Natural killer cell (primary cell): ENCODE data around the gene PDPN. TPM values are rescaled to one million over a fixed set of nuclear protein-coding genes. Genes with fewer than 3 reads are reported as not detected.

Experiments
- ATAC-seq, 3 donors: fragments of 150-1000 bp in 2 of 3; fragments of 200-7000 bp in 1 of 3; cut with Tn5 transposase; 1 replicate in 1 of 3; 2 replicates in 2 of 3; pipeline ENCODE4 v1.10.0; 2021; ENCODE audit warnings: mild to moderate bottlenecking in 2 of 3, moderate library complexity in 2 of 3
- DNase-seq, 2 donors: peaks; one replicate each; pipeline versions ENCODE4 v3.0.0 to v3.0.0-alpha.2; 2013 to 2021; ENCODE audit warnings: mixed read lengths in 1 of 2
- H3K27ac ChIP-seq: one replicate; pipeline ENCODE4 v1.5.1; 2013; ENCODE audit warnings: mild to moderate bottlenecking, low read length
- H3K27me3 ChIP-seq: one replicate; pipeline ENCODE4 v1.6.1; 2013; ENCODE audit warnings: low read length; ENCODE audit not compliant: control insufficient read depth, insufficient read depth
- H3K36me3 ChIP-seq: one replicate; pipeline ENCODE4 v1.6.1; 2013; ENCODE audit warnings: low read length; ENCODE audit not compliant: control insufficient read depth, insufficient read depth
- H3K4me1 ChIP-seq: one replicate; pipeline ENCODE4 v1.6.1; 2013; ENCODE audit warnings: low read length; ENCODE audit not compliant: control insufficient read depth, insufficient read depth
- H3K4me3 ChIP-seq: one replicate; pipeline ENCODE4 v1.5.1; 2013; ENCODE audit warnings: low read length
- H3K9me3 ChIP-seq: one replicate; pipeline ENCODE4 v1.6.1; 2013; ENCODE audit warnings: low read length; ENCODE audit not compliant: control insufficient read depth, insufficient read depth
- H3K27ac Mint-ChIP-seq, 2 donors: one replicate each; pipeline ENCODE4 v1.8.0; 2022; ENCODE audit warnings: mild to moderate bottlenecking in 2 of 2, mixed read lengths in 2 of 2, moderate library complexity in 1 of 2
- H3K27me3 Mint-ChIP-seq, 2 donors: one replicate each; pipeline ENCODE4 v1.8.0; 2022; ENCODE audit warnings: low read depth in 2 of 2, mixed read lengths in 2 of 2
- H3K36me3 Mint-ChIP-seq: one replicate; pipeline ENCODE4 v1.8.0; 2022; ENCODE audit warnings: mixed read lengths
- H3K4me1 Mint-ChIP-seq, 2 donors: one replicate each; pipeline ENCODE4 v1.8.0; 2022; ENCODE audit warnings: mixed read lengths in 2 of 2
- H3K4me3 Mint-ChIP-seq: one replicate; pipeline ENCODE4 v1.8.0; 2022; ENCODE audit warnings: mild to moderate bottlenecking, moderate library complexity, mixed read lengths
- H3K9me3 Mint-ChIP-seq, 2 donors: one replicate each; pipeline ENCODE4 v1.8.0; 2022; ENCODE audit warnings: mixed read lengths in 2 of 2
- WGBS: methylation state at CpG from one replicate; pipeline ENCODE4 v1.1.7; 2013; ENCODE audit warnings: missing lambda C conversion rate; ENCODE audit not compliant: insufficient coverage; 5-methylcytosine and 5-hydroxymethylcytosine counted together
- intact Hi-C: fragments of 100-400 bp; cut with micrococcal nuclease; formaldehyde crosslinking; loops from one replicate; pipeline ENCODE4 v1.14.2; 2022
- total RNA-seq, 4 donors: library from RNA; stranded (reverse); fragments of 120-200 nt in 1 of 4; gene quantifications; one replicate each; pipeline versions ENCODE4 v1.2.3 to v1.2.4, GENCODE V29; 2013 to 2022
- TF ChIP-seq, protein P1 (sequence below): fragments of 200-600 bp; IDR thresholded peaks from one replicate; pipeline ENCODE4 v1.8.0; 2022; ENCODE audit warnings: antibody characterized with exemption

PDPN gene
- total RNA-seq = not detected
- total RNA-seq (2013) = not detected

DNA sequence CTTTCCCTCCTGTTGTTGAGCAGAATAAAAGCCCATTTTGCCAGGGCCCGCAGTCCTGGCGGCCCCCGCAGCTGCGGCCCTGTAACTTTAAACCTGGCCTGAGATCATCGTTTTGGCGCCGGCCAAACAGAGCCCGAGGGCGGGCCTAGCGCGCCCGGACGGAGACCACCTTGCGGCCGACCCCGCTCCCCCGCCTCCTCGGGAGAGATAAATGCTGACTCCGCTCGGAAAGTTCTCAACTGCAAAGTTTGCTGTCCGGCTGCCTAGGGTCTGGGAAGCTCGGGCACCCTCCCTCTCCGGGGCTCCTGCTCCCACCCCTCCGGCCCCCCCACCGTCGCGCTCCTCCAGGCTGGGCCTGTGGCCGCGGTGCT, at the start of gene PDPN:
TSS of gene PDPN (plus strand) at position 238 of the 371 bp plus-strand sequence. CDS start 202 bp downstream, outside the sequence.
- intact Hi-C loops = no loop called here
- no peak within 1 kb of the TSS for H3K27ac ChIP-seq
- H3K27me3 ChIP-seq = peaks cover 15% of the 10 kb centered on the region
- Mint-ChIP-seq H3K9me3 (no peaks in the 10 kb centered on the region), H3K27ac (no peak within 1 kb of the TSS), H3K27me3 (peaks cover 50 to 55% of the 10 kb centered on the region in 2 donors), H3K4me1 (no peaks in the 10 kb centered on the region), H3K4me3 (no peak within 1 kb of the TSS), H3K36me3 (no peaks in the 10 kb centered on the region)
- TF ChIP-seq, protein P1, sequence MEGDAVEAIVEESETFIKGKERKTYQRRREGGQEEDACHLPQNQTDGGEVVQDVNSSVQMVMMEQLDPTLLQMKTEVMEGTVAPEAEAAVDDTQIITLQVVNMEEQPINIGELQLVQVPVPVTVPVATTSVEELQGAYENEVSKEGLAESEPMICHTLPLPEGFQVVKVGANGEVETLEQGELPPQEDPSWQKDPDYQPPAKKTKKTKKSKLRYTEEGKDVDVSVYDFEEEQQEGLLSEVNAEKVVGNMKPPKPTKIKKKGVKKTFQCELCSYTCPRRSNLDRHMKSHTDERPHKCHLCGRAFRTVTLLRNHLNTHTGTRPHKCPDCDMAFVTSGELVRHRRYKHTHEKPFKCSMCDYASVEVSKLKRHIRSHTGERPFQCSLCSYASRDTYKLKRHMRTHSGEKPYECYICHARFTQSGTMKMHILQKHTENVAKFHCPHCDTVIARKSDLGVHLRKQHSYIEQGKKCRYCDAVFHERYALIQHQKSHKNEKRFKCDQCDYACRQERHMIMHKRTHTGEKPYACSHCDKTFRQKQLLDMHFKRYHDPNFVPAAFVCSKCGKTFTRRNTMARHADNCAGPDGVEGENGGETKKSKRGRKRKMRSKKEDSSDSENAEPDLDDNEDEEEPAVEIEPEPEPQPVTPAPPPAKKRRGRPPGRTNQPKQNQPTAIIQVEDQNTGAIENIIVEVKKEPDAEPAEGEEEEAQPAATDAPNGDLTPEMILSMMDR = no peak
- DNase-seq (no peak), ATAC-seq (no peak)
- no peaks in the 10 kb centered on the region for H3K36me3 ChIP-seq
- no peaks in the 10 kb centered on the region for H3K4me1 ChIP-seq
- H3K4me3 ChIP-seq = no peak within 1 kb of the TSS
- 4% methylated on average over 29 of the region's 29 CpGs for WGBS
- H3K9me3 ChIP-seq = no peaks in the 10 kb centered on the region

DNA sequence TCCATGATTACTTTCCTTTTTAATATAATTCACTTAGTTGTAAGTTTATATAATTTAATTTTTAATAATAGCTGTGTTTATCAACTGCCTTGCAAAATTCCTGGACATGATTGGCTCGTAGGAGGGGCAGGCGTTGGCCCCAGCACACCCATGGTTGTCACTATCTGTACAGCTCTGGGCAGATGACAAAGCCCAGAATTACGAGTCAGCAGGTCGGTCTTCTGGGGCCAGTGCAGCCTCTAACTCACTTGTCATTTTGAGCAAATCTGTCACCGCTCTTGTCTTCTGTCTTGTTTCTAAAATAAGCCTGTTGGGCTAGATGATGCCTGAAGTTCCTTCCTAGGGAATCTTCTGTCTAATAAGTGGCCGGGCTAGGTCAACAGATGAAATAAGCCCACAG, 48.4 kb upstream of the PDPN start:
- ATAC-seq = no peak
- DNase-seq = no peak
- H3K4me1 ChIP-seq = no peaks in the 10 kb centered on the region
- TF ChIP-seq, protein P1 = no peak
- H3K4me1 Mint-ChIP-seq = no peaks in the 10 kb centered on the region
- WGBS = 91% methylated on average over 6 of the region's 6 CpGs
- H3K27me3 ChIP-seq = no peaks in the 10 kb centered on the region
- H3K27ac Mint-ChIP-seq = no peak overlapping the region
- H3K27ac ChIP-seq = no peak overlapping the region
- no peak overlapping the region for H3K4me3 Mint-ChIP-seq
- no peak overlapping the region for H3K4me3 ChIP-seq
- H3K9me3 Mint-ChIP-seq = no peaks in the 10 kb centered on the region
- peaks cover 0 to 3% of the 10 kb centered on the region in 2 donors for H3K27me3 Mint-ChIP-seq
- intact Hi-C loops = no loop called here
- H3K36me3 ChIP-seq = no peaks in the 10 kb centered on the region
- H3K9me3 ChIP-seq = no peaks in the 10 kb centered on the region
- H3K36me3 Mint-ChIP-seq = no peaks in the 10 kb centered on the region

DNA sequence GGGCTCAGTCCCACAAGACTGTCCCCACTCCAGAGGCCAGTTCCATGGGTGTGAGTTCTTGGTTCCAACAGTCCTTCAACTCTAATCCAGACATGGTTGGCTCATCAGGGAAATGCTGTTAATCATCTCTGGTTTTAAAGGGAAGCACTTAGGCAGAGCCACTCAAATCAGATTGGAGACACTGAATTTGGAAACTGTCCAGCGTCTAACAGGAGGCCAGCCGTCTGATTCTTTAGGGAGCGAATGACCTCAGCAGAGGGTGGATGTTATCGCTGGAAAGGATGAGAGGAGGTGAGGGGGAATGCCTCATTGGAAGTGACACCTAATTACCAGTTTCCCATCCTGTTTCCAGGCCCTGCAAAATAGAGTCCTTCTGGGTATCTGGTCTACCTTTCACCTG, 47.1 kb upstream of the PDPN start:
- Mint-ChIP-seq H3K27ac (no peak overlapping the region), H3K9me3 (no peaks in the 10 kb centered on the region), H3K27me3 (peaks cover 0 to 3% of the 10 kb centered on the region in 2 donors), H3K4me1 (no peaks in the 10 kb centered on the region), H3K36me3 (no peaks in the 10 kb centered on the region), H3K4me3 (no peak overlapping the region)
- no peaks in the 10 kb centered on the region for H3K36me3 ChIP-seq
- H3K27me3 ChIP-seq = no peaks in the 10 kb centered on the region
- DNase-seq = no peak
- TF ChIP-seq, protein P1 = no peak
- H3K9me3 ChIP-seq = no peaks in the 10 kb centered on the region
- no peak for ATAC-seq
- H3K4me3 ChIP-seq = no peak overlapping the region
- WGBS = 95% methylated on average over 3 of the region's 4 CpGs
- H3K4me1 ChIP-seq = no peaks in the 10 kb centered on the region
- H3K27ac ChIP-seq = no peak overlapping the region
- intact Hi-C loops = no loop called here

DNA sequence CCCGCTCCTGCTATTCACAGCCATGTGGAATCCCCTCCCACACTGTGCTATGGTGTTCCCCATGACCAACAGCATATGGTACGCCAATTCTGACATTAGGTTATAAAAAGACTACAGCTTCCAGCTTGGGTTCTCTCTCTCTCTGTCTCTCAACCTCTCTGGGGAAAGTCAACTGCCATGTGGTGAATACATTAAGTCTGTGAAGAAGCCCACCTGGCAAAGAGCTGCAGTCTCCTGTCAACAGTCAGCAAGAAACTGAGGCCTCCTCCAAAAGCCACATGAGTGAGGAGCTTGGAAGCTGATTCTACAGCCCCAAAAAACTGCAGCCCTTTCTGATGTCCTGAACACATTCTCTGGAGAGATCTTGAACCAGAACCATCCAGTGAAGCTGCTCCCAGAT, 44.8 kb upstream of the PDPN start:
- Mint-ChIP-seq H3K27ac (no peak overlapping the region), H3K27me3 (no peaks in the 10 kb centered on the region), H3K36me3 (no peaks in the 10 kb centered on the region), H3K9me3 (no peaks in the 10 kb centered on the region), H3K4me1 (no peaks in the 10 kb centered on the region), H3K4me3 (no peak overlapping the region)
- Histone ChIP-seq H3K9me3 (no peaks in the 10 kb centered on the region), H3K4me3 (no peak overlapping the region), H3K4me1 (no peaks in the 10 kb centered on the region), H3K27ac (no peak overlapping the region), H3K27me3 (no peaks in the 10 kb centered on the region), H3K36me3 (no peaks in the 10 kb centered on the region)
- WGBS = 90% methylated on average over 2 of the region's 2 CpGs
- DNase-seq (no peak), ATAC-seq (no peak)
- intact Hi-C loops = no loop called here
- TF ChIP-seq, protein P1 = no peak
